Panc1 (cell line): Measurements from ENCODE around the gene FAM234B.

Source experiments
- CTCF ChIP-seq: fragments of 450-650 bp; IDR thresholded peaks from 2 replicates; pipeline ENCODE4 v1.5.1; 2017; ENCODE audit warnings: mild to moderate bottlenecking
- POLR2AphosphoS5 ChIP-seq: IDR thresholded peaks from 2 replicates; pipeline ENCODE4 v1.6.1; 2012; ENCODE audit warnings: mild to moderate bottlenecking, low read depth, low read length, moderate library complexity
- TF ChIP-seq, protein P1 (sequence below), 2 experiments: IDR thresholded peaks; 2 replicates each; pipeline ENCODE4 v1.6.1; 2011 to 2012; ENCODE audit warnings: low read depth in 2 of 2, control low read depth in 1 of 2, low read length in 1 of 2, mild to moderate bottlenecking in 1 of 2, moderate library complexity in 1 of 2; ENCODE audit not compliant: insufficient read depth in 1 of 2

- TF ChIP-seq CTCF (no peak), POLR2AphosphoS5 (no peak)
- TF ChIP-seq, protein P1, sequence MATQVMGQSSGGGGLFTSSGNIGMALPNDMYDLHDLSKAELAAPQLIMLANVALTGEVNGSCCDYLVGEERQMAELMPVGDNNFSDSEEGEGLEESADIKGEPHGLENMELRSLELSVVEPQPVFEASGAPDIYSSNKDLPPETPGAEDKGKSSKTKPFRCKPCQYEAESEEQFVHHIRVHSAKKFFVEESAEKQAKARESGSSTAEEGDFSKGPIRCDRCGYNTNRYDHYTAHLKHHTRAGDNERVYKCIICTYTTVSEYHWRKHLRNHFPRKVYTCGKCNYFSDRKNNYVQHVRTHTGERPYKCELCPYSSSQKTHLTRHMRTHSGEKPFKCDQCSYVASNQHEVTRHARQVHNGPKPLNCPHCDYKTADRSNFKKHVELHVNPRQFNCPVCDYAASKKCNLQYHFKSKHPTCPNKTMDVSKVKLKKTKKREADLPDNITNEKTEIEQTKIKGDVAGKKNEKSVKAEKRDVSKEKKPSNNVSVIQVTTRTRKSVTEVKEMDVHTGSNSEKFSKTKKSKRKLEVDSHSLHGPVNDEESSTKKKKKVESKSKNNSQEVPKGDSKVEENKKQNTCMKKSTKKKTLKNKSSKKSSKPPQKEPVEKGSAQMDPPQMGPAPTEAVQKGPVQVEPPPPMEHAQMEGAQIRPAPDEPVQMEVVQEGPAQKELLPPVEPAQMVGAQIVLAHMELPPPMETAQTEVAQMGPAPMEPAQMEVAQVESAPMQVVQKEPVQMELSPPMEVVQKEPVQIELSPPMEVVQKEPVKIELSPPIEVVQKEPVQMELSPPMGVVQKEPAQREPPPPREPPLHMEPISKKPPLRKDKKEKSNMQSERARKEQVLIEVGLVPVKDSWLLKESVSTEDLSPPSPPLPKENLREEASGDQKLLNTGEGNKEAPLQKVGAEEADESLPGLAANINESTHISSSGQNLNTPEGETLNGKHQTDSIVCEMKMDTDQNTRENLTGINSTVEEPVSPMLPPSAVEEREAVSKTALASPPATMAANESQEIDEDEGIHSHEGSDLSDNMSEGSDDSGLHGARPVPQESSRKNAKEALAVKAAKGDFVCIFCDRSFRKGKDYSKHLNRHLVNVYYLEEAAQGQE (IDR thresholded peaks at IDR 0.05; ENCODE audit: insufficient read depth in 1 of 2, low read depth in 2 of 2, low read length in 1 of 2): no peak
Measured at GRCh38 chr12:13042666-13043230, 1.4 kb upstream of the FAM234B start.
